Ovary (tissue), 9 donors: ENCODE results near the gene PARN. TPM values are rescaled to one million over a fixed set of nuclear protein-coding genes. Genes with fewer than 3 reads are reported as not detected.
"Not testable (repeated sequence)": the region's sequence is repeated elsewhere in the genome, so short reads cannot be mapped to it uniquely, and the experiment has no call there.

Experiments
- DNase-seq, 5 donors: peaks; one replicate each; pipeline ENCODE4 v3.0.0-alpha.2; 2019 to 2020
- H3K27ac ChIP-seq, 2 donors: fragments of 200-600 bp; one replicate each; pipeline versions ENCODE4 v1.5.1 to v1.8.0; 2019 to 2022
- H3K27me3 ChIP-seq: fragments of 200-600 bp; one replicate; pipeline ENCODE4 v1.8.0; 2022
- H3K36me3 ChIP-seq: fragments of 200-600 bp; sonication (generic); one replicate; pipeline ENCODE4 v1.5.1; 2019
- H3K4me1 ChIP-seq: one replicate; pipeline ENCODE4 v1.8.1; 2013; ENCODE audit warnings: mild to moderate bottlenecking, moderate library complexity; ENCODE audit not compliant: insufficient read depth
- H3K4me3 ChIP-seq: fragments of 200-600 bp; sonication (generic); one replicate; pipeline ENCODE4 v1.5.1; 2017
- H3K9me3 ChIP-seq, 2 donors: fragments of 200-600 bp in 1 of 2; sonication (generic) in 1 of 2; one replicate each; pipeline versions ENCODE4 v1.5.1 to v1.8.1; 2013 to 2019; ENCODE audit warnings: mild to moderate bottlenecking in 1 of 2, moderate library complexity in 1 of 2
- CTCF ChIP-seq, 3 donors: fragments of 450-650 bp in 2 of 3; fragments of 200-600 bp in 1 of 3; IDR thresholded peaks; one replicate each; pipeline versions ENCODE4 v1.5.1 to v1.8.0; 2016 to 2022; ENCODE audit warnings: antibody characterized with exemption in 3 of 3, mild to moderate bottlenecking in 1 of 3
- EP300 ChIP-seq: sonication (generic); formaldehyde crosslinking; IDR thresholded peaks from one replicate; pipeline ENCODE4 v1.6.1; 2017; ENCODE audit warnings: antibody characterized with exemption
- POLR2A ChIP-seq: fragments of 450-650 bp; IDR thresholded peaks from one replicate; pipeline ENCODE4 v1.6.1; 2017; ENCODE audit warnings: antibody characterized with exemption, mild to moderate bottlenecking, moderate library complexity
- WGBS, 3 donors: extraction: QIAGEN DNeasy Blood & Tissue Kit in 1 of 3; methylation state at CpG; one replicate each; pipeline versions ENCODE4 v1.1.5 to v1.1.7; 2013 to 2017; 5-methylcytosine and 5-hydroxymethylcytosine counted together
- intact Hi-C, 4 donors: fragments of 100-400 bp; cut with DNase I; formaldehyde crosslinking; loops; one replicate each; pipeline versions ENCODE4 v1.11.0 to v1.15.1; 2022 to 2023
- polyA plus RNA-seq, 2 donors: library from polyadenylated mRNA; stranded (reverse); fragments of 200-250 nt in 1 of 2; fragments of 350-450 nt in 1 of 2; fragmentation: Illumina TruSeq in 1 of 2; extraction: RNeasy Lipid Tissue Mini Kit (QIAGEN cat#74804) in 1 of 2; gene quantifications; one replicate each; pipeline ENCODE4 v1.2.3, GENCODE V29; 2013 to 2014
- total RNA-seq, 7 donors: library from RNA; depleted of rRNA in 2 of 7; stranded (reverse); fragments of >200 nt in 2 of 7; fragmentation: NEBNext Ultra II Directional in 3 of 7; extraction: Animal tissue kit (Norgen Biotek cat#: 25700) in 3 of 7; gene quantifications; one replicate each; pipeline versions ENCODE4 v1.1.0 to v1.2.4, GENCODE V29; 2016 to 2023
- donor health status: DM: no; HTN: no; CAD: no; lungs with moderate emphysema.
- donor health status: DM: no; HTN: no; CAD: no.
- donor health status: Bipolar disorder and iron deficiency.
- donor health status: DM: yes; HTN: yes; CAD: no.
- donor health status: DM: no; HTN: no; CAD: no.
- donor health status: DM: yes; HTN: yes; CAD: no.

Gene PARN
- total and polyA plus RNA-seq, 9 donors = 19.5 to 42.0 (median 29.0) TPM

- peaks cover 3% of the 10 kb centered on the region for H3K4me1 ChIP-seq
- no peaks in the 10 kb centered on the region for H3K36me3 ChIP-seq
- H3K4me3 ChIP-seq = no peak overlapping the region
- DNase-seq = no peak
- TF ChIP-seq POLR2A = no peak
- no peak for TF ChIP-seq CTCF (IDR thresholded peaks at IDR 0.05)
- TF ChIP-seq EP300 = no peak
- H3K27ac ChIP-seq = no peak overlapping the region
- H3K9me3 ChIP-seq = no peaks in the 10 kb centered on the region
- WGBS, 3 donors = 70 to 82% (median 79%) methylated on average over 3 of the region's 3 CpGs
- H3K27me3 ChIP-seq = no peaks in the 10 kb centered on the region
- intact Hi-C loops = loop anchor here in 1 of 4 donors (10.0 kb wide), 1 partner anchor 56 kb away; no protein-coding TSS in a partner anchor
Measured at GRCh38 chr16:14548933-14549788, 80.9 kb downstream of the PARN start.

- 65 to 81% (median 71%) methylated on average over 7 of the region's 7 CpGs for WGBS, 3 donors
- DNase-seq = no peak
- H3K27ac ChIP-seq = no peak overlapping the region
- H3K27me3 ChIP-seq = no peaks in the 10 kb centered on the region
- H3K4me1 ChIP-seq = peaks cover 3% of the 10 kb centered on the region
- H3K4me3 ChIP-seq = no peak overlapping the region
- no peak for TF ChIP-seq EP300
- TF ChIP-seq POLR2A = no peak
- TF ChIP-seq CTCF (IDR thresholded peaks at IDR 0.05) = no peak
- intact Hi-C loops = loop anchor here in 1 of 4 donors (10.0 kb wide), 1 partner anchor 59 kb away; no protein-coding TSS in a partner anchor
- no peaks in the 10 kb centered on the region for H3K36me3 ChIP-seq
- no peaks in the 10 kb centered on the region for H3K9me3 ChIP-seq
Measured at GRCh38 chr16:14545346-14545884, 84.6 kb downstream of the PARN start.

- H3K36me3 ChIP-seq, H3K4me1 ChIP-seq, H3K27me3 ChIP-seq, H3K27ac ChIP-seq, H3K9me3 ChIP-seq, H3K4me3 ChIP-seq, DNase-seq: not testable (repeated sequence)
- 23 to 39% (median 28%) methylated on average over 4 of the region's 4 CpGs for WGBS, 3 donors
- intact Hi-C loops = loop anchor here in 1 of 4 donors (10.0 kb wide), 1 partner anchor 60 kb away; no protein-coding TSS in a partner anchor
Measured at GRCh38 chr16:14544846-14545245, 85.2 kb downstream of the PARN start.

GRCh38 chr16:14539631-14540030, 90.4 kb downstream of the PARN start:
- DNase-seq = no peak
- H3K4me1 ChIP-seq = no peaks in the 10 kb centered on the region
- no peak overlapping the region for H3K27ac ChIP-seq
- no peaks in the 10 kb centered on the region for H3K27me3 ChIP-seq
- intact Hi-C loops = loop anchor here in 2 of 4 donors (10.0 kb wide), 3 partner anchors 65 to 615 kb away; partner anchors contain the start of gene ERCC4 (in 2 of the 2)
- TF ChIP-seq POLR2A (no peak), EP300 (no peak), CTCF (IDR thresholded peaks at IDR 0.05) (no peak)
- no peaks in the 10 kb centered on the region for H3K9me3 ChIP-seq
- WGBS, 3 donors = 66 to 81% (median 70%) methylated on average over 2 of the region's 2 CpGs
- H3K4me3 ChIP-seq = no peak overlapping the region
- no peaks in the 10 kb centered on the region for H3K36me3 ChIP-seq
